Cardiac septum (tissue), 1 donor: ENCODE data around the gene SFXN3. TPM values are rescaled to one million over a fixed set of nuclear protein-coding genes. Genes with fewer than 3 reads are reported as not detected.

Experiments used
- DNase-seq: peaks from one replicate; pipeline ENCODE4 v3.0.0-alpha.2; 2020; ENCODE audit warnings: low spot score
- intact Hi-C: fragments of 100-400 bp; cut with DNase I; formaldehyde crosslinking; loops from one replicate; pipeline ENCODE4 v1.14.0; 2022
- total RNA-seq: library from RNA; stranded (reverse); fragmentation: NEBNext Ultra II Directional; extraction: Animal tissue kit (Norgen Biotek cat#: 25700); gene quantifications from one replicate; pipeline ENCODE4 v1.2.1, GENCODE V29; 2021
- donor health status: DM: no; HTN: no; CAD: no.

Gene SFXN3
- total RNA-seq, 1 donor from 2014 or later: 30.8 TPM

- DNase-seq: peak; percentile 91
- intact Hi-C loops: loop anchor here (2.0 to 5.0 kb wide), 2 partner anchors 32 to 64 kb away; partner anchors contain the start of genes KAZALD1, PDZD7 and SFXN3
Observed at GRCh38 chr10:100998183-100998990, 32.6 kb upstream of the SFXN3 start.

GRCh38 chr10:100998991-100999741, 31.9 kb upstream of the SFXN3 start:
- intact Hi-C loops: loop anchor here (2.0 to 5.0 kb wide), 2 partner anchors 32 to 63 kb away; partner anchors contain the start of genes KAZALD1, PDZD7 and SFXN3
- DNase-seq: peak; percentile 94

- intact Hi-C loops: loop anchor here (2.0 to 5.0 kb wide), 2 partner anchors 31 to 63 kb away; partner anchors contain the start of genes KAZALD1, PDZD7 and SFXN3
- DNase-seq: no peak
Observed at GRCh38 chr10:100999742-101000126, 31.3 kb upstream of the SFXN3 start, which contains the start of gene LZTS2. LZTS2 (plus strand) TSS chr10:100999808; CDS start chr10:101002539, 2,731 bp downstream.

- intact Hi-C loops: no loop called here
- no peak for DNase-seq
Observed at GRCh38 chr10:101000127-101000914, 30.7 kb upstream of the SFXN3 start.

- peak; percentile 93 for DNase-seq
- intact Hi-C loops: no loop called here
Observed at GRCh38 chr10:101000915-101001658, 29.9 kb upstream of the SFXN3 start.

GRCh38 chr10:101001659-101002035, 29.4 kb upstream of the SFXN3 start:
- DNase-seq: no peak
- intact Hi-C loops: no loop called here

GRCh38 chr10:101002456-101002855, 28.6 kb upstream of the SFXN3 start:
- DNase-seq: no peak
- intact Hi-C loops: no loop called here

GRCh38 chr10:101003639-101004206, 27.3 kb upstream of the SFXN3 start:
- DNase-seq: no peak
- intact Hi-C loops: no loop called here

GRCh38 chr10:101005361-101005760, 25.7 kb upstream of the SFXN3 start:
- DNase-seq: no peak
- intact Hi-C loops: no loop called here

- no peak for DNase-seq
Observed at GRCh38 chr10:101005869-101006567, 25.0 kb upstream of the SFXN3 start.

GRCh38 chr10:101006593-101007098, 24.4 kb upstream of the SFXN3 start:
- intact Hi-C loops: no loop called here
- DNase-seq: no peak

More at GRCh38 chr10:101005869-101006567, 25.0 kb upstream of the SFXN3 start:
- intact Hi-C loops: no loop called here

GRCh38 chr10:101007099-101007711, 23.8 kb upstream of the SFXN3 start:
- no peak for DNase-seq

GRCh38 chr10:101007915-101008822, 22.9 kb upstream of the SFXN3 start:
- intact Hi-C loops: no loop called here
- DNase-seq: no peak

More at GRCh38 chr10:101007099-101007711, 23.8 kb upstream of the SFXN3 start:
- intact Hi-C loops: no loop called here

GRCh38 chr10:101008823-101009423, 22.1 kb upstream of the SFXN3 start:
- DNase-seq: no peak
- intact Hi-C loops: no loop called here

- intact Hi-C loops: no loop called here
- no peak for DNase-seq
Observed at GRCh38 chr10:101010329-101010728, 20.7 kb upstream of the SFXN3 start.
